HepG2 (cell line): ENCODE results near the gene ZNF276. TPM values are rescaled to one million over a fixed set of nuclear protein-coding genes. Genes with fewer than 3 reads are reported as not detected.

Experiments used
- CBFB ChIP-seq: sonication (generic); formaldehyde crosslinking; IDR thresholded peaks from 2 replicates; pipeline ENCODE4 v1.4.0; 2020; ENCODE audit warnings: missing genetic modification reagents
- ELF1 ChIP-seq: sonication (generic); formaldehyde crosslinking; IDR thresholded peaks from 2 replicates; pipeline ENCODE4 v1.4.0; 2020; ENCODE audit warnings: missing genetic modification reagents
- KMT2B ChIP-seq: IDR thresholded peaks from 2 replicates; pipeline ENCODE4 v1.6.1; 2016; ENCODE audit warnings: missing genetic modification reagents, missing compliant biosample characterization
- SOX6 ChIP-seq, 2 experiments: fragments of 450-650 bp in 1 of 2; sonication (generic) in 1 of 2; formaldehyde crosslinking in 1 of 2; IDR thresholded peaks; 2 replicates each; pipeline versions ENCODE4 v1.4.0 to v1.6.1; 2017 to 2020; ENCODE audit warnings: antibody characterized with exemption in 1 of 2, mild to moderate bottlenecking in 1 of 2, missing genetic modification reagents in 1 of 2
- THAP11 ChIP-seq: IDR thresholded peaks from 2 replicates; pipeline ENCODE4 v1.6.1; 2016; ENCODE audit warnings: missing biosample characterization, missing genetic modification reagents
- TMF1 ChIP-seq: sonication (generic); formaldehyde crosslinking; IDR thresholded peaks from 2 replicates; pipeline ENCODE4 v1.8.1; 2022; ENCODE audit warnings: low read depth, missing genetic modification reagents
- ZEB1 ChIP-seq: IDR thresholded peaks from 2 replicates; pipeline ENCODE4 v1.6.1; 2012; ENCODE audit warnings: mild to moderate bottlenecking, low read depth, inconsistent platforms; ENCODE audit not compliant: insufficient replicate concordance
- ZNF546 ChIP-seq: sonication (generic); formaldehyde crosslinking; conservative IDR thresholded peaks from 2 replicates; pipeline ENCODE4 v1.8.1; 2023; ENCODE audit warnings: mild to moderate bottlenecking, missing genetic modification reagents
- ZNF562 ChIP-seq: sonication (generic); formaldehyde crosslinking; IDR thresholded peaks from 2 replicates; pipeline ENCODE4 v1.8.0; 2022; ENCODE audit warnings: missing genetic modification reagents, borderline replicate concordance
- ZNF766 ChIP-seq: sonication (generic); formaldehyde crosslinking; IDR thresholded peaks from 2 replicates; pipeline ENCODE4 v1.5.0; 2020; ENCODE audit warnings: missing genetic modification reagents, borderline replicate concordance
- polyA plus RNA-seq, 8 experiments: library from polyadenylated mRNA; depleted of rRNA in 3 of 8; stranded (reverse) in 7 of 8; unstranded in 1 of 8; fragments of >200 nt; fragmentation: Illumina TruSeq in 4 of 8; extraction: Trizol in 4 of 8; gene quantifications; 2 replicates each; pipeline versions ENCODE4 v1.2.1 to v1.2.3, GENCODE V29; 2011 to 2016; ENCODE audit warnings: low read depth in 4 of 8, missing spikeins in 1 of 8, mixed read lengths in 1 of 8; ENCODE audit not compliant: insufficient read depth in 1 of 8
- total RNA-seq, 5 experiments: library from RNA; depleted of rRNA; stranded (reverse); fragments of >200 nt; fragmentation: Illumina TruSeq; extraction: Trizol; gene quantifications; 2 replicates each; pipeline ENCODE4 v1.2.3, GENCODE V29; 2016; ENCODE audit warnings: low read depth in 1 of 5
- TF ChIP-seq, protein P1 (sequence below): sonication (generic); formaldehyde crosslinking; IDR thresholded peaks from 2 replicates; pipeline ENCODE4 v1.5.0; 2020; ENCODE audit warnings: missing genetic modification reagents
- TF ChIP-seq, protein P2 (sequence below): sonication (generic); formaldehyde crosslinking; conservative IDR thresholded peaks from 2 replicates; pipeline ENCODE4 v1.4.0; 2020; ENCODE audit warnings: mild to moderate bottlenecking, missing genetic modification reagents, moderate library complexity
- TF ChIP-seq, protein P3 (sequence below): IDR thresholded peaks from 2 replicates; pipeline ENCODE4 v1.6.1; 2016; ENCODE audit warnings: mild to moderate bottlenecking
- TF ChIP-seq, protein P4 (sequence below): IDR thresholded peaks from 2 replicates; pipeline ENCODE4 v1.6.1; 2012; ENCODE audit warnings: low read depth, low read length, improper control_type of control experiment
- TF ChIP-seq, protein P5 (sequence below): sonication (generic); formaldehyde crosslinking; IDR thresholded peaks from 2 replicates; pipeline ENCODE4 v1.5.0; 2020; ENCODE audit warnings: mild to moderate bottlenecking, missing genetic modification reagents, borderline replicate concordance

The ZNF276 gene
- total and polyA plus RNA-seq, 2 of the 13 experiments (the other 11 are each of a cell fraction or from before 2014, with no cell fraction given): 17.7 to 18.0 TPM

DNA sequence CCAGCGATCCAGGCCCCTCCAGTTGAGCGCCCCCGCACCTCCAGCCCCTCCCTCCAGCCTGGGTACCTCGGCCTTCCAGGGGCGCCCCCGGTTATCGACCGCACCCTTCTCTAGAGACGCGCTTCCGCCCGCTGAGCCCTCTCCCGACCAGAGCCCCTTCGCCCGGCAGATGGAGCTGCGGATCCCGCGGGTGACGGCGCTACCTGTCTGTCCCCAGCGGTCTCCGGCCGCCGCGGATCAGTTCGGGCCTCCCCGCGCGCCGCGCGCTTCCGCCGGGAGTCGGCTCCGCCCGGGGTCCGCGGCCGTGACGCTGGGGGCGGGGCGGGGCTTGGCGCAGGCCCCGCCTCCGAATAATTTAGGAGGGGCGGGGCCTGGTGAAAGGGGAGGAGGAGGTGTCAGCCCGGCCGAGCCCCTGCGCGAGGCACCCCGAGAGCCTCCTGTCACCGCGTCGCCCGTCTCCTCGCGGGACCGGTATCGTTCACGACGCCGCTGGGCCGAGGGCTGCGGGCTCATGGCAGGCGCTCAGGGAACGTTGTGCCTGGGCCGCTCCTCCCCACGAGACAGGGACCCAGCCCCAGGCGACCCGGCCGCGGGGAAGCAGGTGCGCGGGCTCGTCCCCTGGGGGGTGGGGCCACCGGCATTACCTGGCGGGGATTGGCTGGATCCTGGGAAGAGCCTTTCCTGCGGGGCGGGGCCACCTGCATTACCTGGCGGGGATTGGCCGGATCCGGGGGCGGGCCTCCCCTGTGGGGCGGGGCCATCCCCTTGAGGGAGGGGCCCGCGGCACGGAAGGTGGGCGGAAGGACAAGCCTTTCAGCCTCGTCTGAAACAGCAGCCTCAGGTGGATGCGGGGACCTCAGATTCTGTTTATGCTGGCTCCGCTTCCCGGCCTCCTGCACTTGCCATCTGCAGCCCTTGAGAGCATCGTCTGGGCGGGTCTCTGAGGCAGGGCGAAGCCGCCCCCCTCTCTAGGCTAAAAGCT is 19.6 kb upstream of the ZNF276 start, which contains the start of gene SPATA2L (continued):
- TF ChIP-seq ZNF766 (CRISPR knock-in tag) (peak; percentile 33; the same call in 1 of the 2 replicates), KMT2B (peak; percentile 59; the same call in 1 of the 2 replicates), SOX6 (IDR thresholded peaks at IDR 0.05) (no peak), SOX6 (CRISPR knock-in tag; IDR thresholded peaks at IDR 0.05) (0 out of 2 replicates have a peak, but pooled peaks have one; percentile 16), ELF1 (CRISPR knock-in tag) (peak; percentile 66), TMF1 (CRISPR knock-in tag) (peak; percentile 75; the same call in 1 of the 2 replicates), ZEB1 (peak; percentile 46), ZNF546 (CRISPR knock-in tag) (peak; percentile 42; the same call in 1 of the 2 replicates), THAP11 (CRISPR knock-in tag) (peak; percentile 38), CBFB (no peak), ZNF562 (CRISPR knock-in tag) (no peak)
- TF ChIP-seq, protein P1, sequence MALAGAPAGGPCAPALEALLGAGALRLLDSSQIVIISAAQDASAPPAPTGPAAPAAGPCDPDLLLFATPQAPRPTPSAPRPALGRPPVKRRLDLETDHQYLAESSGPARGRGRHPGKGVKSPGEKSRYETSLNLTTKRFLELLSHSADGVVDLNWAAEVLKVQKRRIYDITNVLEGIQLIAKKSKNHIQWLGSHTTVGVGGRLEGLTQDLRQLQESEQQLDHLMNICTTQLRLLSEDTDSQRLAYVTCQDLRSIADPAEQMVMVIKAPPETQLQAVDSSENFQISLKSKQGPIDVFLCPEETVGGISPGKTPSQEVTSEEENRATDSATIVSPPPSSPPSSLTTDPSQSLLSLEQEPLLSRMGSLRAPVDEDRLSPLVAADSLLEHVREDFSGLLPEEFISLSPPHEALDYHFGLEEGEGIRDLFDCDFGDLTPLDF (CRISPR knock-in tag): peak; percentile 75; the same call in 1 of the 2 replicates
- TF ChIP-seq, protein P2, sequence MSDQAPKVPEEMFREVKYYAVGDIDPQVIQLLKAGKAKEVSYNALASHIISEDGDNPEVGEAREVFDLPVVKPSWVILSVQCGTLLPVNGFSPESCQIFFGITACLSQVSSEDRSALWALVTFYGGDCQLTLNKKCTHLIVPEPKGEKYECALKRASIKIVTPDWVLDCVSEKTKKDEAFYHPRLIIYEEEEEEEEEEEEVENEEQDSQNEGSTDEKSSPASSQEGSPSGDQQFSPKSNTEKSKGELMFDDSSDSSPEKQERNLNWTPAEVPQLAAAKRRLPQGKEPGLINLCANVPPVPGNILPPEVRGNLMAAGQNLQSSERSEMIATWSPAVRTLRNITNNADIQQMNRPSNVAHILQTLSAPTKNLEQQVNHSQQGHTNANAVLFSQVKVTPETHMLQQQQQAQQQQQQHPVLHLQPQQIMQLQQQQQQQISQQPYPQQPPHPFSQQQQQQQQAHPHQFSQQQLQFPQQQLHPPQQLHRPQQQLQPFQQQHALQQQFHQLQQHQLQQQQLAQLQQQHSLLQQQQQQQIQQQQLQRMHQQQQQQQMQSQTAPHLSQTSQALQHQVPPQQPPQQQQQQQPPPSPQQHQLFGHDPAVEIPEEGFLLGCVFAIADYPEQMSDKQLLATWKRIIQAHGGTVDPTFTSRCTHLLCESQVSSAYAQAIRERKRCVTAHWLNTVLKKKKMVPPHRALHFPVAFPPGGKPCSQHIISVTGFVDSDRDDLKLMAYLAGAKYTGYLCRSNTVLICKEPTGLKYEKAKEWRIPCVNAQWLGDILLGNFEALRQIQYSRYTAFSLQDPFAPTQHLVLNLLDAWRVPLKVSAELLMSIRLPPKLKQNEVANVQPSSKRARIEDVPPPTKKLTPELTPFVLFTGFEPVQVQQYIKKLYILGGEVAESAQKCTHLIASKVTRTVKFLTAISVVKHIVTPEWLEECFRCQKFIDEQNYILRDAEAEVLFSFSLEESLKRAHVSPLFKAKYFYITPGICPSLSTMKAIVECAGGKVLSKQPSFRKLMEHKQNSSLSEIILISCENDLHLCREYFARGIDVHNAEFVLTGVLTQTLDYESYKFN (CRISPR knock-in tag): peak; percentile 56
- TF ChIP-seq, protein P3, sequence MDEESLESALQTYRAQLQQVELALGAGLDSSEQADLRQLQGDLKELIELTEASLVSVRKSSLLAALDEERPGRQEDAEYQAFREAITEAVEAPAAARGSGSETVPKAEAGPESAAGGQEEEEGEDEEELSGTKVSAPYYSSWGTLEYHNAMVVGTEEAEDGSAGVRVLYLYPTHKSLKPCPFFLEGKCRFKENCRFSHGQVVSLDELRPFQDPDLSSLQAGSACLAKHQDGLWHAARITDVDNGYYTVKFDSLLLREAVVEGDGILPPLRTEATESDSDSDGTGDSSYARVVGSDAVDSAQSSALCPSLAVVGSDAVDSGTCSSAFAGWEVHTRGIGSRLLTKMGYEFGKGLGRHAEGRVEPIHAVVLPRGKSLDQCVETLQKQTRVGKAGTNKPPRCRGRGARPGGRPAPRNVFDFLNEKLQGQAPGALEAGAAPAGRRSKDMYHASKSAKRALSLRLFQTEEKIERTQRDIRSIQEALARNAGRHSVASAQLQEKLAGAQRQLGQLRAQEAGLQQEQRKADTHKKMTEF (CRISPR knock-in tag): 0 out of 2 replicates have a peak, but pooled peaks have one; percentile 12
- TF ChIP-seq, protein P4, sequence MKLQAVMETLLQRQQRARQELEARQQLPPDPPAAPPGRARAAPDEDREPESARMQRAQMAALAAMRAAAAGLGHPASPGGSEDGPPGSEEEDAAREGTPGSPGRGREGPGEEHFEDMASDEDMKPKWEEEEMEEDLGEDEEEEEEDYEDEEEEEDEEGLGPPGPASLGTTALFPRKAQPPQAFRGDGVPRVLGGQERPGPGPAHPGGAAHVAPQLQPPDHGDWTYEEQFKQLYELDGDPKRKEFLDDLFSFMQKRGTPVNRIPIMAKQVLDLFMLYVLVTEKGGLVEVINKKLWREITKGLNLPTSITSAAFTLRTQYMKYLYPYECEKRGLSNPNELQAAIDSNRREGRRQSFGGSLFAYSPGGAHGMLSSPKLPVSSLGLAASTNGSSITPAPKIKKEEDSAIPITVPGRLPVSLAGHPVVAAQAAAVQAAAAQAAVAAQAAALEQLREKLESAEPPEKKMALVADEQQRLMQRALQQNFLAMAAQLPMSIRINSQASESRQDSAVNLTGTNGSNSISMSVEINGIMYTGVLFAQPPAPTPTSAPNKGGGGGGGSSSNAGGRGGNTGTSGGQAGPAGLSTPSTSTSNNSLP: 0 out of 2 replicates have a peak, but pooled peaks have one; percentile 8
- TF ChIP-seq, protein P5, sequence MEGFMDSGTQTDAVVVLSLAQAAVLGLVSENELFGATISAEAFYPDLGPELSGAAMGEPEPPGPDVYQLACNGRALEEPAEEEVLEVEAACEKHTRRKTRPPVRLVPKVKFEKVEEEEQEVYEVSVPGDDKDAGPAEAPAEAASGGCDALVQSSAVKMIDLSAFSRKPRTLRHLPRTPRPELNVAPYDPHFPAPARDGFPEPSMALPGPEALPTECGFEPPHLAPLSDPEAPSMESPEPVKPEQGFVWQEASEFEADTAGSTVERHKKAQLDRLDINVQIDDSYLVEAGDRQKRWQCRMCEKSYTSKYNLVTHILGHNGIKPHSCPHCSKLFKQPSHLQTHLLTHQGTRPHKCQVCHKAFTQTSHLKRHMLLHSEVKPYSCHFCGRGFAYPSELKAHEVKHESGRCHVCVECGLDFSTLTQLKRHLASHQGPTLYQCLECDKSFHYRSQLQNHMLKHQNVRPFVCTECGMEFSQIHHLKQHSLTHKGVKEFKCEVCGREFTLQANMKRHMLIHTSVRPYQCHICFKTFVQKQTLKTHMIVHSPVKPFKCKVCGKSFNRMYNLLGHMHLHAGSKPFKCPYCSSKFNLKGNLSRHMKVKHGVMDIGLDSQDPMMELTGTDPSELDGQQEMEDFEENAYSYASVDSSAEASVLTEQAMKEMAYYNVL (CRISPR knock-in tag): 0 out of 2 replicates have a peak, but pooled peaks have one; percentile 43
